GM08714 (cell line): ENCODE data around the gene ORMDL2.

ENCODE experiments used
- H3K4me3 ChIP-seq: fragments of 200-500 bp; sonication (Bioruptor generic); 2 replicates; pipeline ENCODE4 v1.5.1; 2014; ENCODE audit warnings: mild to moderate bottlenecking, low read length, inconsistent platforms
- ZNF274 ChIP-seq: IDR thresholded peaks from 2 replicates; pipeline ENCODE4 v1.6.1; 2012; ENCODE audit warnings: mild to moderate bottlenecking, low read depth, low read length

ORMDL2 gene, protein sequence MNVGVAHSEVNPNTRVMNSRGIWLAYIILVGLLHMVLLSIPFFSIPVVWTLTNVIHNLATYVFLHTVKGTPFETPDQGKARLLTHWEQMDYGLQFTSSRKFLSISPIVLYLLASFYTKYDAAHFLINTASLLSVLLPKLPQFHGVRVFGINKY

DNA sequence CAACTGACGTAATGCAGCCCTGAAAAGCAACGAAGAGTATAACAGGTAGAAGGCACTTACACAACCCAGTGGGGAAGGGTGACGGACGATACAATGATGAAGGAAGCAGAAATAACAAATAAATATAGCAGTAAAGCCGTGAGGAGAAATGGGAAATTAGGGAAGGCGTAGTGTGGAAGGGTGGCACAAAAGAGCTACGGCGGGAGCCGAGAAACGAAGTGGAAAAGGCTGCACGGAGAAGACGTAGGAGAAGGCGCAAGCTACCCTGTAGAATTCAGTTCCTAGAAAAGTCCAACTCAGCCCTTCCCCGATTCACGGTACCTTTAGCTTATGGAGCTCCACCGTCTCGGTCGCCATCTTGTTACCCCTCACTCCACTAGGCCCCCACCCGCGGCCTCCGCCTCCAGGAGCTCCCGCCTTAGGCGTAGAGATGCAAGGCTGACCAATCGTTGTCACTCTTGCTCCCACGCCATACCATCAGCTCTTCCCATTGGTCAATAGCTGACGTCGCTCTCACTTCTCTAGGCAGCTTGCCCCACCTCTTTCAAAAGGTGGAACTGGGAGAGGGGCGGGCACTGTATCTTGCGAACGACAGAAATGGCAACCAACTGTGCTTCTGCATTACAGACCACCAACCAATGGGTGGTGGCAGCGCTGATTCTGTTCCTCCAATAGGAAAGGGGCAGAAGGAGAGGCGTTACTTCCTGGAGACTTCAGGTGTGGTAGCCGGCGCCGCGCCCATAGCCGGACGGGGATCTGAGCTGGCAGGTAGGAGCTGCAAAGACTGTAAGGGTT, at the start of gene ORMDL2, which contains the start of gene SARNP:
Gene ORMDL2, plus strand, starts transcription at position 697 of the 795 bp plus-strand sequence. CDS start 959 bp downstream, outside the sequence.
Gene SARNP, minus strand, starts transcription at position 380 of the 795 bp plus-strand sequence. Its CDS starts 23 bp downstream, at position 357.
- peak within 1 kb of the TSS; percentile 92 for H3K4me3 ChIP-seq
- TF ChIP-seq ZNF274 = no peak

DNA sequence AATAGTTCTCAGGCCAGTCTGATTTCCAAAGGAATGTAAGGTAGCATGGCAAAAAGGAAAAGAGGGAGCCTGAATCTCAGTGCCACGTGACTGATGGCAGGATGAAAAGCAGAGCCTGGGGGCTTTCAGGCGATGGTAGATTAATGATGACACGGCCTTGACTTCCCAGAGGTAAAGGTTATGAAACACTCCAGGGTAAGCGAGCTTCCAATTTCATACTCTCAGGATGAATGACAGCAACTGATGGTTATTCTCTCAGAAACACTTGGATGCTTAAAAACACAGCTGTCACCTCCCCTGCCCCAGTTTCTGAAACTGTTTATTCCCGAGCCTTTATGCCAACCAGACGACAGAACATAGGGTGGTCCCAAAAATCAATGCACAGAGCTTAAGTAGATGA, 46.1 kb upstream of the ORMDL2 start:
- no peak for TF ChIP-seq ZNF274
- H3K4me3 ChIP-seq = no peak overlapping the region

DNA sequence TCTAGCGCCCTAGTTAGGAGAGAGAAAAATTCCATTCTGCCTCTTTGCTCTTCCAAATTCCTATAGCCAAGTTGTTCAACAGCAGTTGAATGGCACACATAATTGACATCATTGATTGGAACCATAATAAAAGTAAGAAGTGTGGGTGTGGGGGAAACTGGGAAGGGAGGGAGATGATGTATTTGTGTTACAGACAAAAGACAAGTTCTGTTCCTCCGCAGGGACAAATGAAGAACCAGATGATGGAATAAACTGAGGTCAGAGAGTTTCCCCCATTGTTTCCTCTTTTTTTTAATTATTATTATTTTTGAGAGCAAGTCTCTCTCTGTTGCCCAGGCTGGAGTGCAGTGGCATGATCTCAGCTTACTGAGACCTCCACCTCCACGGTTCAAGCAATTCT, 40.0 kb upstream of the ORMDL2 start:
- TF ChIP-seq ZNF274 = no peak
- H3K4me3 ChIP-seq = no peak overlapping the region

DNA sequence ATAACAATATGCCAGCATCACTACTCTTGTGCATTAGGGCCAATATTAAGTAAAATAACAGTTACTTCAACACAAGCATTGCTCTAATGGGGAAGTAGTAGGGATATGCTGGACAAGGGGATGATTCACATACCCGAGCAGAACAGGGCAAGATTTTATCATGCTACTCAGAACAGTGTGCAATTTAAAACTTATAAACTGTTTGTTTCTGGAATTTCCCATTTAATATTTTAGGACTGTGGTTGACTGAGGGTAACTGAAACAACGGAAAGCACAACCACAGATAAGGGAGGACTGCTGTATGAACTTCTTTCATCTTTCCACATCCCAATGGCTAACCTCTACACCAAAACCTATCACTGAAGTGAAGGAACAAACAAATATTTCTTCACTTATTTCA, 37.2 kb upstream of the ORMDL2 start:
- TF ChIP-seq ZNF274 = no peak
- no peak overlapping the region for H3K4me3 ChIP-seq

DNA sequence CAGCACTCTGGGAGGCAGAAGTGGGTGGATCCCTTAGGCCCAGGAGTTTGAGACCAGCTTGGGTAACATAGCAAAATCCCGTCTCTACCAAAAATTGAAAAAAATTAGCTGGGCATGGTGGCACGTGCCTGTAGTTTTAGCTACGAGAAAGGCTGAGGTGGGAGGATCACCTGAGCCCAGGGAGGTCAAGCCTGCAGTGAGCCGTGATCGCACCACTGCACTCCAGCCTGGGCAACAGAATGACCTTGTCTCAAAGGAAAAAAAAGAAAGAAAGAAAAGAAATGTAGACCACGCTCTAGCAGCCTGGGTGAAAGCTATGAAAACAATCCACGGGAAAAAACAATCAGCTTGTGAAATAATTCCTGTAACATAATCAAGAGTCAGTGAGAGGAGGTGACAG, 29.3 kb upstream of the ORMDL2 start:
- TF ChIP-seq ZNF274 = no peak
- no peak overlapping the region for H3K4me3 ChIP-seq

DNA sequence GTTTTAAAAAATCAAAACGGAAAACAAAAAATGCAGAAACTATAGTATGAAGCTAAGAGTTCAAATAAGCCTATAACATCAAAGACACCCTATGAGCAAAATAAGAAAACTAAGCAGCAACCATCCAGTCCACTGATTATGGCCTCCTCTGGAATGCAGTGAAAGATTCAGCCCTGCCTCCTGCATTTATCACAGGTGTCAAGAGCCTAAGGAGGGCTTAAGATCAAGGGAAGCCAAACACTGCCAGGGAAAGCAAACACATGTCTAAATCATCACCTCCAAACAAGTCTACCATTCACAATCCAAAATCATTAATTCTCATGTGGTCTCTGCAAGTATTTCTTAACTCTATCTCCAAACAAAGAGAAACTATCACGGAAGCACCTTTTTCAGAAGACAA, 28.7 kb upstream of the ORMDL2 start:
- no peak for TF ChIP-seq ZNF274
- H3K4me3 ChIP-seq = no peak overlapping the region

DNA sequence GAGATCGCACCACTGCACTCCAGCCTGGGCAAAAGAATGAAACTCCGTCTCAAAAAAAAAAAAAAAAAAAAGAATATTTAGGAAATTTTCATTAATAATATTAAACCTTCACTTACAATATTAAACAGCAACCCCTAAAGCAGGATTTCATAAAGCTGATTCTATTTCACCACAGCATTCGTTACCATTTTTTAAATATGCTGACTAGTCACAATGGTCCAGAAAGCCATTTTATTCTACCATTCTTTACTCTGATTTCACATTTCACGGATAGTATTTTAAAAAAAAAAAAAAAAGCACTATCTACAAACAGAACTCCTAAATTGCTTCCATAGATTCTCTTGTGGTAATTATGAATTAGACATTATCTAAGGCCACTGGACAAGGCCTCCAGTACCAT, 27.9 kb upstream of the ORMDL2 start:
- no peak for TF ChIP-seq ZNF274
- H3K4me3 ChIP-seq = no peak overlapping the region

DNA sequence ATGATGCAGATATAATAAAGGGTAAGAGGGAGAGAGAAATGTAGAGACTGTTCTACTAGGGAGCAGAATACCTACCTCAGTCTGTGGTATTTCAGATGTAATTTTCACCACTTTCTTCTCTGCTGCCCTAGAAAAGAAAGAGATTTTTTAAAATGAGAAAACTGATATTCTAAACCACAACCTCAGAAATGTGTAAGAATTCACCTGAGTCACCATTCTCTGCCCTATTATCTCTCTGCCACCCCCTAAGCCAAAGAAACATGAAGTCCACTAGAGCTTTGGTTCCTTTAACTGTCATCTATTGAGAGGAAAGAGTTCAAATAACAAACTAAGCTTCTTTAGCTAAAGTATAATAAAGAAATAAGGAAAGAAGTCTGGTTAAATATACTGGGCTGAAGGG, 21.9 kb upstream of the ORMDL2 start:
- H3K4me3 ChIP-seq = no peak overlapping the region
- TF ChIP-seq ZNF274 = no peak

DNA sequence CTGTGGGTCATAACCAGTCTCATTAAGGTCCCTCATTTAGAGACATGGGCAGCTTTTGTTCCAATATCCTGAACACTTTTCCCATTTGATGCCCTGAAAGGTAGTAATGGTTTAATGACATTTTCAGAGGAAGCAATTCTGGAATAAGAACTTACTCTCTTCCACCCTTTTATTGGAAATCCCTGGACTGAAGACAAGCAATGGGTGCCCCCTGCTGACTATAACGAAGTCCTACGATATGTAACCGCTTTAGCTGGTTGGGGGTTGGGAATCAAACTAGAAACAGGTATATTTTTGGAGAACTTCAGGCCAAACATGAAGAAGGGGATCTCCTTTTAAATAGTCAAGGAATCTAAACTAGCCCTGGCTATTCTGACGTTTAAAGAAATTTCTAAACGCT, 20.8 kb upstream of the ORMDL2 start:
- H3K4me3 ChIP-seq = no peak overlapping the region
- TF ChIP-seq ZNF274 = no peak

DNA sequence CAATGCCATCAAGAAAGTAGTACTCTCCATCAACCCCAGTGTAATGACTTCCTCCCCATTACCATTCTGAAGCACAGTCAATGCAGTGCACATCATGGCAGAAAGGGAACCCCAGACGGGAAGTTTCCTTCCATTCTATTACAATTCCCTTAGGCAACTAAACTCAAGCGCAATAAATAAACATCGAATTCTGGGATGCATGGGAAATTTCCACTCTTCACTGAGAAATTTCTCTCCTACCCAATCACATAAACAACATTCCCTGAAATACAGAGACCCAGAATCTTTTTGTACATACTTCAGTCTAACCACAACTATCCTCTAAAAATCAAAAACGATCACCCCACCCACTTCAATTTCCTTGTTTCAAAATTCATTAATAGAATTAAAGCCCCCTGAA, 20.3 kb upstream of the ORMDL2 start:
- TF ChIP-seq ZNF274 = no peak
- no peak overlapping the region for H3K4me3 ChIP-seq

DNA sequence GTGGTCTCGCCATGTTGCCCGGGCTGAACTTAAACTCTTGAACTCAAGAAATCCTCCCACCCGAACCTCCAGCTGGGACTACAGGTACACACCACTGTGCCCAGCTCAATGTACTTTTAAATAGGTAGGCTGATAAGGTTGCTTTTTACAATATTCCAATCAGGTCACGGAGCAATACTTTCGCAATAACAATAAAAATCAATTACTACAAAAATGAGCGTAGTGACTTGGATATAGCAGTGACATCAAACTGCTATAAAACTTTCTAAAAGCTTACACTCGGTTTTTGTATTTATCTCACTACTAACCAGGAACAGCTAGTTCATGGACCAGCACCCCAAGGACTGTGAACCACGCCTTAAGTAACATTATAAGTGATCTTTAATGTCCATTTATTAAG, 10.9 kb upstream of the ORMDL2 start:
- no peak for TF ChIP-seq ZNF274

DNA sequence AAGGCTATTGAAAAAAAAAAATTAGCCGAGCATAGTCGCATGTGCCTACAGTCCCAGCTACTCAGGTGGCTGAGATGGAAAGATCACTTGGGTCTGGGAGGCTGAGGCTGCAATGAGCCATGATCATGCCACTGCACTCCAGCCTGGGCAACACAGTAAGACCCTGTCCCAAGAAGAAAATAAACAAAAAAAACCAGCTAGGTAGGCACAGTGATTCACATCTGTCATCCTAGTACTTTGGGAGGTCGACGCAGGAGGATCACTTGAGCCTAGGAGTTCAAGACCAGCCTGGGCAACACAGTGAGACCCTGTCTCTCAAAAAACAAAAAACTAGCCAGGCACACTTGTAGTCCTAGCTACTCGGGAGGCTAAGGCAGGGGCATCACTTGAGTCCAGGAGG, 8.6 kb upstream of the ORMDL2 start:
- H3K4me3 ChIP-seq = no peak overlapping the region
- TF ChIP-seq ZNF274 = no peak

More for the DNA sequence above, 10.9 kb upstream of the ORMDL2 start:
- no peak overlapping the region for H3K4me3 ChIP-seq

DNA sequence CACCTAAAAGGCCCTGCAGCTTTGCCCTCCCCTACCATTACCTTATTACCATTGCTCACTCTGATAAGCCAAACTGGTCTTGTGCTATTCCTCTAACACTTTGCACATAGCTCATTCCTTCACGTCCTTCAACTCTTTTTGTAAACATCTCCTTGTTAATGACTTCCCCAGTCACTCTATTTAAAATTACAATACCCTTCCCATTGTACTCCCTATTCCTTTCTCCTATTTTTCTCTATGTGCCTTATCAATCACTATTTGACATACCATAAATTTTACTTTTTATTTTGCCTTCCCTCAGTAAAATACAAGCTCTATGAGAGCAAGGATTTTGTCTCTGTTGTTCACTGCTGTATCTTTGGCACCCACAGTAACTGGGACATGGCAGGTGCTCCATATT, 5.8 kb upstream of the ORMDL2 start:
- TF ChIP-seq ZNF274 = no peak
- H3K4me3 ChIP-seq = no peak overlapping the region

DNA sequence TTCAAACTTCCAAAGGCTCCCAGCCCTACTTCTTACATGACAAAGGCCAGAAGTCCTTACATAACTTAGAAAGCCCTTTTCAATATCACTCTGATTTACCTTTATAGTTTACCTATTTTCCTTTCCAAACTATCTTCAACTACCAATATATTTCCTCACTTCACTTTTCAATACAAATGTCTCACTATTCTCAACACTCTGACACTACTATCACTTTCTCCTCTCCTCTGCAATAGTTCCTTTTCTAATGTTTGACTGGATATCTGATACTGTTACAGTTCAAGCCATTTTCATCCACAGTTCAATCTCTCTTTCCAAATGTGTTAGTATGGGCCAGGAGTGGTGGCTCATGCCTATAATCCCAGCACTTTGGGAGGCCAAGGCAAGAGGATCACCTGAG, 3.6 kb upstream of the ORMDL2 start:
- TF ChIP-seq ZNF274 = no peak

DNA sequence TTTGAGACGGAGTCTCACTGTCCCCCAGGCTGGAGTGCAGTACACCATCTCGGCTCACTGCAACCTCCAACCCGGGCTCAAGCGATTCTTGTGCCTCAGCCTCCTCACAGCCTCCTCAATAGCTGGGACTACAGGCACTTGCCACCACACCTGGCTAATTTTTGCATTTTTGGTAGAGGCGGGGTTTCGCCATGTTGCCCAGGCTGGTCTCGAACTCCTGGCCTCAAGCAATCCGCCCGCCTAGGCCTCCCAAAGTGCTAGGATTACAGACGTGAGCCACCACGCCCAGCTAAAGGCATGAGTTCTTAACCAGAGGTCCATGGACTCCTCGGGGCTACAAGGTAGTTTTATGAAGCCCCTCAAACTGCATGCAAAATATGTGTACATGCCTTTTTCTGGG, 2.4 kb upstream of the ORMDL2 start:
- TF ChIP-seq ZNF274 = no peak
- no peak overlapping the region for H3K4me3 ChIP-seq

More for the DNA sequence above, 3.6 kb upstream of the ORMDL2 start:
- H3K4me3 ChIP-seq = no peak overlapping the region
